NT2/D1 (cell line): ENCODE measurements around the gene CEP104.

Experiments used
- SUZ12 ChIP-seq: IDR thresholded peaks from 2 replicates; pipeline ENCODE4 v1.6.1; 2011; ENCODE audit not compliant: insufficient read length, insufficient read depth; ENCODE audit errors: extremely low read depth
- ZNF274 ChIP-seq: IDR thresholded peaks from 2 replicates; pipeline ENCODE4 v1.6.1; 2011; ENCODE audit warnings: mild to moderate bottlenecking, low read depth, low read length

- TF ChIP-seq ZNF274 (no peak), SUZ12 (no peak)
Measured at GRCh38 chr1:3783651-3784474, 73.1 kb downstream of the CEP104 start.
